Nephron progenitor cell (in vitro differentiated cells): ENCODE results near the gene SEC16A.
"Not testable (repeated sequence)": the region's sequence is repeated elsewhere in the genome, so short reads cannot be mapped to it uniquely, and the experiment has no call there.

ENCODE experiments used
- DNase-seq: peaks from one replicate; pipeline ENCODE4 v3.0.0; 2021
- H3K27ac Mint-ChIP-seq: 2 replicates; pipeline ENCODE4 v1.8.0; 2021; ENCODE audit warnings: mild to moderate bottlenecking, moderate library complexity, mixed read lengths
- H3K27me3 Mint-ChIP-seq: 2 replicates; pipeline ENCODE4 v1.8.0; 2021; ENCODE audit warnings: mild to moderate bottlenecking, low read depth, mixed read lengths; ENCODE audit not compliant: poor library complexity
- H3K36me3 Mint-ChIP-seq: 2 replicates; pipeline ENCODE4 v1.8.0; 2021; ENCODE audit warnings: low read depth, mixed read lengths
- H3K4me1 Mint-ChIP-seq: 2 replicates; pipeline ENCODE4 v1.8.0; 2021; ENCODE audit warnings: mixed read lengths
- H3K4me3 Mint-ChIP-seq: 2 replicates; pipeline ENCODE4 v1.8.0; 2021; ENCODE audit warnings: mild to moderate bottlenecking, moderate library complexity, mixed read lengths
- H3K9me3 Mint-ChIP-seq: 2 replicates; pipeline ENCODE4 v1.8.0; 2021; ENCODE audit warnings: mild to moderate bottlenecking, moderate library complexity, mixed read lengths
- TF ChIP-seq, protein P1 (sequence below): fragments of 200-600 bp; sonication (generic); IDR thresholded peaks from 2 replicates; pipeline ENCODE4 v1.5.0; 2021; ENCODE audit warnings: antibody characterized with exemption

Gene SEC16A

DNA sequence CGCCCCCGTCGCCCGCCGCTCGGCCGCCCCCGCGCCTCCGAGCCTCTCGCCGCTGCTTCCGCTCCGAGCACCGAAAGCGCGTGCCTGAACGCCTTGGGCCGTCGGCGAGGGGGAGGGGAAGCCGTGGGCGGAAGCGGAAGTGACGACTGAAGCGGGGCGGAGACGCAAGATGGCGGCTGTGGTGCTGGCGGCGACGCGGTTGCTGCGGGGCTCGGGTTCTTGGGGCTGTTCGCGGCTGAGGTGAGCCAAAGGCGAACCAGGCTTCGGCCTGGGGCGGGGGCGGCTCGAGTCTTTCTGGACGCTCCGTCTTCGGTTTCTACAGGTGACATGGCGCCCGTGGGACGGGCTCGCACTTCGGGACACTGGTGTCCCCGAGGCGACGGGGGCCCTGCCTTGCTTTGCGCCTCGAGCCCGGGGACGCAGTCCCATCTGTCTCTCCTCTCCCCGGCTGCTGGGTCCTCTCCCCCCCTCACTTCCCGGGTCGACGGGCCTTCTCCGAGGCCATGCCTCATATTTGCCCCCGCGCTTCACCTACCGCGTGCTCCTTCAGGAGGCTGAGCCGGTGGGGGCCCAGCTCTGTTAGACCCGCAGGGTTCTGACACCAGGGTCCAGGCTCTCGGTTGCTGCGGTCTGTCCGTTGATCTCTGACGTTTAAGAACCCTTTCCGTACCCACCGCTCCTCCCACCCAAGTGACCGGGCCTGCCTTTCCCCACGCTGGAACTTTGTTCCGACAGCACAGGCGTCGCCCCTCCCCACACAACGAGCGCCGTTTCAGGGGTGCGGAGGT, 72.1 kb downstream of the SEC16A start, which contains the start of the genes ENTR1 and PMPCA:
Gene ENTR1, minus strand, starts transcription at position 115 of the 788 bp plus-strand sequence. CDS start 217 bp downstream, outside the sequence.
Gene PMPCA, plus strand, starts transcription at position 159 of the 788 bp plus-strand sequence. Its CDS starts 11 bp downstream, at position 170.
- peaks cover 5% of the 10 kb centered on the region for H3K27me3 Mint-ChIP-seq
- peaks cover 38% of the 10 kb centered on the region for H3K4me1 Mint-ChIP-seq
- H3K27ac Mint-ChIP-seq, result peak within 1 kb of the TSS; percentile 87
- H3K36me3 Mint-ChIP-seq, result peaks cover 45% of the 10 kb centered on the region
- peak; percentile 97 for DNase-seq
- peak within 1 kb of the TSS; percentile 97 for H3K4me3 Mint-ChIP-seq
- H3K9me3 Mint-ChIP-seq, result no peaks in the 10 kb centered on the region
- TF ChIP-seq, protein P1, sequence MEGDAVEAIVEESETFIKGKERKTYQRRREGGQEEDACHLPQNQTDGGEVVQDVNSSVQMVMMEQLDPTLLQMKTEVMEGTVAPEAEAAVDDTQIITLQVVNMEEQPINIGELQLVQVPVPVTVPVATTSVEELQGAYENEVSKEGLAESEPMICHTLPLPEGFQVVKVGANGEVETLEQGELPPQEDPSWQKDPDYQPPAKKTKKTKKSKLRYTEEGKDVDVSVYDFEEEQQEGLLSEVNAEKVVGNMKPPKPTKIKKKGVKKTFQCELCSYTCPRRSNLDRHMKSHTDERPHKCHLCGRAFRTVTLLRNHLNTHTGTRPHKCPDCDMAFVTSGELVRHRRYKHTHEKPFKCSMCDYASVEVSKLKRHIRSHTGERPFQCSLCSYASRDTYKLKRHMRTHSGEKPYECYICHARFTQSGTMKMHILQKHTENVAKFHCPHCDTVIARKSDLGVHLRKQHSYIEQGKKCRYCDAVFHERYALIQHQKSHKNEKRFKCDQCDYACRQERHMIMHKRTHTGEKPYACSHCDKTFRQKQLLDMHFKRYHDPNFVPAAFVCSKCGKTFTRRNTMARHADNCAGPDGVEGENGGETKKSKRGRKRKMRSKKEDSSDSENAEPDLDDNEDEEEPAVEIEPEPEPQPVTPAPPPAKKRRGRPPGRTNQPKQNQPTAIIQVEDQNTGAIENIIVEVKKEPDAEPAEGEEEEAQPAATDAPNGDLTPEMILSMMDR, result no peak

DNA sequence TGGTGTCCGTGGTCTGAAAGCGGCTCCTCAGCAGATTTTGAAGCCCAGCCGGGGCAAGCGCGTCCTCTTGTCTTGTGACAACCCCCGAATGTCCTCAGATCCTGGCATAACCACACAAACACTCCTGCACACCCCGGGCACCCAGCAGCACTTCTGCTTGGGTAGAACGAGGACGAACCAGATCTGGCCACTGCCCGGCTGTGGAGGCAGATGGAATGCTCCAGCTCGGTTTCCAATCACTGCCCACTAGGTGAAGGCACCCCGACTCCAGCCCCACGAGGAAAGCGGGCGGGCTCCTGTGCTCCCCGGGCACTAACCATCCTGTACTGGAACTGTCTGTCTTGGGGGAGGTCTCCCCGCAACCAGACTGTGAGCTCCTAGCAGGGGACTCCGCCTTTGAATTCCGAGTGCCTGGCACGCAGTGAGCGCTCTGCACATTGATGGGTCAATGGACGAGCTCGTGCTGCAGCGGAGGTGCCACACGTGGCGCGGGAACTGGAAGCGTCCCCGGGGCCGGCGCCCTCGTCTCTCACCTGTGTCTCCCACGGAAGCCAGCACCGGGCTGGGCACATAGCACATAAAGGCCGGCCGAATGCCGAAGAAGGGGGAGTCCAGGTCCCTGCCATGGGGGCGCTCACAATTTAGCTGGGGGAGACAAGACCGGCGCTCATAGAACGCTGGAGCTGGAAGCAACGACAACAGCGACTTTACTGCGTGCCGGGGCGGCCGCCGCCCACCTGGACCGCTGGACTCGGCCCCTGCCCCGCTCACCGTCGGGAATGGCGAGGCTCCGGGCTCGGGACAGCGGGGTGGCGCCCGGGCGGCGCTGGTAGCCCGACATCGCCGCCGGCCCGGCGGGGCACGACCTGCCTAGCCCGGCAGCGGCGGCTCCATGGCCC, 73.0 kb downstream of the SEC16A start:
- Mint-ChIP-seq H3K9me3 (no peaks in the 10 kb centered on the region), H3K4me1 (peaks cover 38% of the 10 kb centered on the region), H3K27ac (peak overlapping the region; percentile 69), H3K4me3 (peak overlapping the region; percentile 97), H3K27me3 (peaks cover 5% of the 10 kb centered on the region), H3K36me3 (peaks cover 47% of the 10 kb centered on the region)
- TF ChIP-seq, protein P1, result no peak
- peak; percentile 36 for DNase-seq

DNA sequence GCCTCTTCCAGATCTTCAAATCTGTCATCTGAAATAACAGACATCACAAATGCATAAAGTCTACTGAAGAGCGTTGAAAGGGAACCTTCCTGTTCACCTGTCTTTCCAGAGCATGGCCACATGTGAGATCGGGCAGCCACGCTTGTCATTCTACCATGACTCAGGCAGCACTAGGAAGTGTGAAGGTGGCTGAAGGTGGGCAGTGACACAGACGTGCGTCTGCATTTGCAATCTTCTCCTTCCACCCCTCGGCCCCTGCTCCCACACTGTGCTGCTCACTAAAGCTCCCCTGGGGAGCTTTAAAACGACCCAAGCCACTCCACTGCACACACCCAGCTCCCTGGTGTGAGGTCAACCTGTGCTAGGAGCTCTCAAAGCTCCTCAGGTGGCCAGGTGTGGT, 74.9 kb downstream of the SEC16A start:
- Mint-ChIP-seq H3K4me1 (peaks cover 38% of the 10 kb centered on the region), H3K27me3 (peaks cover 5% of the 10 kb centered on the region), H3K36me3 (peaks cover 37% of the 10 kb centered on the region), H3K27ac (peak overlapping the region; percentile 25), H3K9me3 (no peaks in the 10 kb centered on the region), H3K4me3 (peak overlapping the region; percentile 23)
- TF ChIP-seq, protein P1, result no peak
- no peak for DNase-seq

DNA sequence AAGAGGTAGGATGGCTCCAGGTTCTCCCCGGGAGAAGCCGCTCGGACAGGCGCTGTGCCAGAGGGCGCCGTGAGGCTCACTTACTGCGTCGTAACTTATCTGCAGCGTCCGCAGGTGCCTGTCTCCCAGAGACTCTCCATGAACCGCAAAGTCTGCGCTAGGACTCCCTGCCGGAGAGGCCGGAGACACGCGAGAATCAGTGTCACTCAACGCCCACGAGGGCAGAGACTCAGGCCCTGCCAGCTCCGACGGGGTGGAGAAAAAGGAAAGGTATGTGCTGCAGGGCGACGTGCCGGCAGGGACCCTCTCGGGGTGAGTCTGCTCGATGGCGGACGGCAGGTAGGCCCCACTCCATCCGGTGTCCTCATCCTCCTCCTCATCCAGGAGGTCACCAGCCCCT, 75.8 kb downstream of the SEC16A start:
- not testable (repeated sequence) for H3K9me3 Mint-ChIP-seq, H3K4me3 Mint-ChIP-seq, H3K27me3 Mint-ChIP-seq, DNase-seq
- Mint-ChIP-seq H3K36me3 (peaks cover 39% of the 10 kb centered on the region), H3K27ac (peak overlapping the region; percentile 61), H3K4me1 (peaks cover 35% of the 10 kb centered on the region)

DNA sequence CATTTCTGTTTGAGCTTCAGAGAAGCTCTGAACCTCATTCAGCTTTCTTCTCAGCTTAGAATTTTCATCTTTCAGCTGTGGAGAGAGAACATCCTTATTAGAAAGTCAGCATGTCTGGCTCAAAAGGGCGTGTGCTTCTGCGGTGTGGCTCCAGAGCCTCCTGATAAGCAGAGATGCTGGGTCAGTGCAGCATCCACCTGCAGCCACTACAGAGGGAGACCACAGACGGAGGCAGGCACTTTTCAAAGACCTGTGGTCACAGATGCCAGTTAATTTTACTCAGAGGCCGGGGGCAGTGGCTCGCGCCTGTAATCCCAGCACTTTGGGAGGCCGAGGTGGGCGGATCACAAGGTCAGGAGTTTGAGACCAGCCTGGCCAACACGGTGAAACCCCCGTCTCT, 76.9 kb downstream of the SEC16A start:
- H3K4me1 Mint-ChIP-seq, result peaks cover 24% of the 10 kb centered on the region
- not testable (repeated sequence) for H3K4me3 Mint-ChIP-seq, H3K9me3 Mint-ChIP-seq, H3K27me3 Mint-ChIP-seq, DNase-seq, H3K27ac Mint-ChIP-seq
- H3K36me3 Mint-ChIP-seq, result peaks cover 43% of the 10 kb centered on the region

DNA sequence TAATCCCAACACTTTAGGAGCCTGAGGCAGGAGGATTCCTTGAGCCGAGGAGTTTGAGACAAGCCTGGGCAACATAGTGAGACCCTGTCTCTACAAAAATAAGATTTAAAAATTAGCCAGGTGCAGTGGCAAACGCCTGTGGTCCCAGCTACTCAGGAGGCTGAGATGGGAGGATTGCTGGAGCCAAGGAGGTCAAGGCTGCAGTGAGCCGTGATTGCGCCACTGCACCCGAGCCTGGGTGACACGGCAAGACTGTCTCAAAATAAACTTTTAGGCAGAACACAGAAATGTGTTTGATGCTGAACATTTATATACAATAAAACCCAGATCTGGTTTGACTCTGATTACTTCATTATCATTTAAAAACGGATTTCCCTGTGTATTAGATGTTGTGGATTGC, 77.4 kb downstream of the SEC16A start:
- H3K4me3 Mint-ChIP-seq, result no peak overlapping the region
- H3K9me3 Mint-ChIP-seq, result no peaks in the 10 kb centered on the region
- peaks cover 5% of the 10 kb centered on the region for H3K27me3 Mint-ChIP-seq
- no peak overlapping the region for H3K27ac Mint-ChIP-seq
- TF ChIP-seq, protein P1, result no peak
- no peak for DNase-seq
- peaks cover 23% of the 10 kb centered on the region for H3K4me1 Mint-ChIP-seq
- H3K36me3 Mint-ChIP-seq, result peaks cover 43% of the 10 kb centered on the region
